ENCODE data around the gene STEEP1.

GRCh38 chrX:119529345-119530276 is 35.6 kb downstream of the STEEP1 start:
- no peak for TF ChIP-seq CTCF (IDR thresholded peaks at IDR 0.05)
- no peak for TF ChIP-seq ZFX (IDR thresholded peaks at IDR 0.05; ENCODE audit: borderline replicate concordance)

Measured in 22Rv1 (cell line).